GM11168 (cell line): ENCODE data around the gene BAZ2A.

ENCODE experiments used
- in situ Hi-C: fragments of 300-500 bp; cut with MboI; formaldehyde crosslinking; loops from one replicate; pipeline ENCODE4 v1.12.0; 2022; ENCODE audit warnings: low sequenced_read_pairs; ENCODE audit not compliant: unreplicated experiment

Gene BAZ2A

GRCh38 chr12:56635806-56636674 is 5.9 kb upstream of the BAZ2A start:
- in situ Hi-C loops, result no loop called here

- in situ Hi-C loops, result no loop called here
Observed at GRCh38 chr12:56634837-56635791, 5.0 kb upstream of the BAZ2A start.

- in situ Hi-C loops, result no loop called here
Observed at GRCh38 chr12:56634242-56634836, 4.2 kb upstream of the BAZ2A start.

GRCh38 chr12:56633468-56634241 is 3.5 kb upstream of the BAZ2A start:
- in situ Hi-C loops, result no loop called here

- in situ Hi-C loops, result no loop called here
Observed at GRCh38 chr12:56632701-56633467, 2.8 kb upstream of the BAZ2A start.

GRCh38 chr12:56631790-56632700 is 1.9 kb upstream of the BAZ2A start:
- in situ Hi-C loops, result no loop called here

GRCh38 chr12:56629459-56630179 is 507 bp downstream of the BAZ2A start:
- in situ Hi-C loops, result no loop called here

GRCh38 chr12:56628671-56629458 is 1.3 kb downstream of the BAZ2A start:
- in situ Hi-C loops, result no loop called here

GRCh38 chr12:56626701-56627100 is 3.4 kb downstream of the BAZ2A start:
- in situ Hi-C loops, result no loop called here

- in situ Hi-C loops, result no loop called here
Observed at GRCh38 chr12:56622535-56622934, 7.6 kb downstream of the BAZ2A start.

GRCh38 chr12:56616925-56617324 is 13.2 kb downstream of the BAZ2A start:
- in situ Hi-C loops, result no loop called here

GRCh38 chr12:56616244-56616643 is 13.9 kb downstream of the BAZ2A start:
- in situ Hi-C loops, result no loop called here

GRCh38 chr12:56614627-56615026 is 15.5 kb downstream of the BAZ2A start:
- in situ Hi-C loops, result no loop called here

GRCh38 chr12:56604355-56604754 is 25.8 kb downstream of the BAZ2A start:
- in situ Hi-C loops, result no loop called here

GRCh38 chr12:56602239-56602638 is 27.9 kb downstream of the BAZ2A start:
- in situ Hi-C loops, result no loop called here

GRCh38 chr12:56601503-56601902 is 28.6 kb downstream of the BAZ2A start:
- in situ Hi-C loops, result no loop called here

GRCh38 chr12:56600753-56601152 is 29.4 kb downstream of the BAZ2A start:
- in situ Hi-C loops, result no loop called here
